ENCODE measurements around the gene NT5DC2.

Gene NT5DC2

GRCh38 chr3:52509753-52510328 is 23.8 kb downstream of the NT5DC2 start:
- no peak for DNase-seq

DNA sequence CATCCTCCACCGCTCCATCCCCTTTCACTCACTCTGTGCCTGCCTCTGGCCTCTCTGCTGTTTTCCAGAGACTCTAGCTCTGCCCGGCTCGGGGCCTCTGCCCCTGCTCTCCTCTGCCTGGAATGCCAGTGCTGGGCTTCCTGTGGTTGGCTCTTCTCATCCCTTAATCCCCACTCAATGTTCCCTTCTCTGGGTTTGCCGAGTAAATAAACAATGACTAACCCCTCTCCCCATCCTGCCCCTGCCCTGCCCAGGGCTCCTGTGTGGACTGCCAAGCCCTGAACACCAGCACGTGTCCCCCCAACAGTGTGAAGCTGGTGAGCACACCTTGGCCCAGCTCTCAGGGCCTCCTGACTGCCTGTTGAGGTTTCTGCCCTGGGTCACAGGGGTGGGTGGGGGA is 26.3 kb downstream of the NT5DC2 start:
- DNase-seq, result peak; percentile 37

GRCh38 chr3:52506266-52506966 is 27.2 kb downstream of the NT5DC2 start:
- DNase-seq, result no peak

- no peak for DNase-seq
These were observed 28.7 kb downstream of the NT5DC2 start for GRCh38 chr3:52504977-52505376.

DNA sequence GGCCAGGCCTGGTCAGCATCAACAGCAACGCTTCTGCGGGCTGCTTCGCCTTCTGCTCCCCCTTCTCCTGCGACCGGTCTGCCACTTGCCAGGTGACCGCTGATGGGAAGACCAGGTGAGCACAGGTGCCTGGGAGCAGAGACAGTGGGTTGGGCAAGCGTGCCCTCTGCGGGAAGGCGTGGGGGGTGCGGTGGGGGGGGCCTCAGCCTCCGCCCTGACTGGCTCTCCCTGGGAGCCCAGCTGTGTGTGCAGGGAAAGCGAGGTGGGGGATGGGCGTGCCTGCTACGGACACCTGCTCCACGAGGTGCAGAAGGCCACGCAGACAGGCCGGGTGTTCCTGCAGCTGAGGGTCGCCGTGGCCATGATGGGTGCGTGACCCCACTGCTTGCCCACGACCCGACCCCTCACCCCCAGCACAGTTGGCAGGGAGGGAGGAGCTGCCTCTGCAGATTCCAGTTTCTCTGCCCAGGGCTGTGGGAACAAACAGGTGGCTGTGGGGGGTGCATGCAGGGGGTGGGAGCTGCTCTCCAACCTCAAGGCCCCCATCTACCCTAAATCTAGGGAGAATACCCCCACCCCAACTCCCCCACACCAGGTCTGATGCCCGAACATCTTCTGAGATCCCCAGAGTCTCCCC is 29.8 kb downstream of the NT5DC2 start:
- no peak for DNase-seq

GRCh38 chr3:52502808-52503350 is 30.8 kb downstream of the NT5DC2 start:
- no peak for DNase-seq

DNA sequence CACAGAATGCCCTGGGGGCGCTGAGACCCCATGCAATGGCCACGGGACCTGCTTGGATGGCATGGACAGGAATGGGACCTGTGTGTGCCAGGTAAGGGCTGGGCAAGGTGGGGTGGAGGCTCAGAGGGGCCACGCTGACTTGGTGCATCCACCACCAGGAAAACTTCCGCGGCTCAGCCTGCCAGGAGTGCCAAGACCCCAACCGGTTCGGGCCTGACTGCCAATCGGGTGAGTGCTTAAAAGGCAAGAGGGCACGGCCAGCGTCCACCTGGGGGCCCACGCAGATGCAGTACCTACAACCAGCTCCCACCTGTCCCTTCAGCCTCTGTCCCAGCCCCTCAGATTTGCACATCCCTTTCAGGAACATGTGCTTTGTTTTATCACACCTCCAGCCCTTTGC is 31.7 kb downstream of the NT5DC2 start:
- DNase-seq, result no peak

DNA sequence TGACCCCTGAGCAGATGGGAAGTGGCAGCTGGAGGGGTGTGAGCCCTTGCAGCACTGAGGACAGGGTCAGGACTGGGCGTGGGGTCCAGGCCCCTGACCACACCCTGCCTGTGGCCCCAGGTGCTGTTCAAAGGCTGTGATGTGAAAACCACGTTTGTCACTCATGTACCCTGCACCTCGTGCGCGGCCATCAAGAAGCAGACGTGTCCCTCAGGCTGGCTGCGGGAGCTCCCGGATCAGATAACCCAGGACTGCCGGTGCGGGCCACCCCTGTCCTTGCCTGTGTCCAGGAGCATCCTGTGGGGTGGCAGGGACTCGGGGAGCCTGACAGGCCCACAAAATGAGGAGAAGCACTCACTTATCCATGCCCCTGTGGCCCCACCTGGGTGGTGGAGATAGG is 32.6 kb downstream of the NT5DC2 start:
- no peak for DNase-seq

DNA sequence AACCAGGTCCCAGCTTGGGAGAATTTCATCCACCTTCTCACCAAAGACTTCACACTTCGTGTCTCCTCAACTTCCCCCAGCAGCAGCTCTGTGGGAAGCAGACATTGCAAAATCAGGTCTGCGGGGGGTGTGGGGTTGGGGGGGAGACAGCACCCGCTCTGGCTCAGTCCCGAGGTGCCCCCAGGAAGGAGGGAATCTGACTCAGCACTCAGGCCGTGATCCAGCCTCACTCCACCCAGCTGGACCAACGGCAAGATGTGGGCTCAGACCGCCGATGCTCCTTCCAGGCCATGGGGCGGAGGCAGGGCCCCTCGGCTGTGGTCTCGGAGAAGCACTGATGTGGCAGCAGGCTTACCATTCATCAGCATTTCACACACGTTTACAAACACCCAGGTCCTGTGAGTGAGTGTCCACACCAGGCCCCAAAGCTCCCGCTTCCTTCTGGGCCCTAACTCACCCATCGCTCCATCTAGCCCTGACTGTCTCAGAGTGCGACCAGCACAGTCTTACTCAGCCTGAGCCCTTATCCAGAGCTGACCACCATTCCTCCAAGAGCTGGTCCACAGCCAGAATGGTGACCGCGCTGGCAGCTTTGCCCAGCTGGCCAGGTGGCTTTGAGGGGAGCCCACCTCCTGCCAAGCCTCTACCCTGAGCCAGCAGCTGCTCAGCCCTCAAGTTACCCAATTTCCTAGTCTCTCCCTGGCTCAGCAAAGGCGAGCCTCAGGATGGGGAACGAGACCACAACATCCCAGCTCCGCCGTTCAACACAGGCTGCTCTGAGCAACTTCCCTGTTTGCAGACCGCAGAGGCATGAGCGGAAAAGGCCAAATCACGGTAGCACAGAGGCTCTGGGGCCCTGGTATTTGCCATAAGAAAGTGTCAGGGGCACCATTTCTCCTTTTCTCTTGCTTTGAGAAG is 35.3 kb downstream of the NT5DC2 start:
- peak; percentile 23 for DNase-seq

- DNase-seq, result no peak
These were observed 37.7 kb downstream of the NT5DC2 start for GRCh38 chr3:52495777-52496602.

GRCh38 chr3:52494886-52495495 is 38.7 kb downstream of the NT5DC2 start, which contains the start of gene STAB1:
TSS of gene STAB1 (plus strand) at chr3:52495338. CDS start at chr3:52495414, 76 bp downstream.
- no peak for DNase-seq

DNA sequence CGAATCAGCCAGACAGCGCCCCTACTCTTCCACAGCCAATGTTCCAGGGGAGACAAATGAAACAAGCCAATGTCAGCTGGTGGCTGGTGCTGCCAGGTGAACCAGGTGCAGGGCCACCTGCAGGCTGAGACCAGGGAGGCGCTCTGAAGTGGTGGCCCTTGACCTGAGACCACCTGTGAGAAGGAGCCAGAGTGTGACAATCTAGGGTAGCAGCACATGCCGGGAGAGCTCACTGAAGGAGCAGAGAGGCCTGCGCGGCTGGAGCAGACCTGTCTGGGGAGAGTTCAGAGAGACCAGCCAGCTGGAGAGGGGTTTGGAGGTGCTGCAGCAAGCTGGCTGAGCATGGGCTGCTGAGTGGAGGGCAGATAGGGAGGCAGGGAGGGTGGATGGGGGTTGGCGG is 39.2 kb downstream of the NT5DC2 start:
- no peak for DNase-seq

GRCh38 chr3:52493232-52494017 is 40.2 kb downstream of the NT5DC2 start:
- DNase-seq, result no peak

DNA sequence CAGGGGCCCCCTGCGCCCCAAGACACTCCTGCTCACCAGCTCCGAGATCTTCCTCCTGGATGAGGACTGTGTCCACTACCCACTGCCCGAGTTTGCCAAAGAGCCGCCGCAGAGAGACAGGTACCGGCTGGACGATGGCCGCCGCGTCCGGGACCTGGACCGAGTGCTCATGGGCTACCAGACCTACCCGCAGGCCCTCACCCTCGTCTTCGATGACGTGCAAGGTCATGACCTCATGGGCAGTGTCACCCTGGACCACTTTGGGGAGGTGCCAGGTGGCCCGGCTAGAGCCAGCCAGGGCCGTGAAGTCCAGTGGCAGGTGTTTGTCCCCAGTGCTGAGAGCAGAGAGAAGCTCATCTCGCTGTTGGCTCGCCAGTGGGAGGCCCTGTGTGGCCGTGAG is 41.6 kb downstream of the NT5DC2 start:
- no peak for DNase-seq

- no peak for DNase-seq
These were observed 42.6 kb downstream of the NT5DC2 start for GRCh38 chr3:52490939-52491526.

GRCh38 chr3:52490035-52490938 is 43.4 kb downstream of the NT5DC2 start:
- no peak for DNase-seq

DNA sequence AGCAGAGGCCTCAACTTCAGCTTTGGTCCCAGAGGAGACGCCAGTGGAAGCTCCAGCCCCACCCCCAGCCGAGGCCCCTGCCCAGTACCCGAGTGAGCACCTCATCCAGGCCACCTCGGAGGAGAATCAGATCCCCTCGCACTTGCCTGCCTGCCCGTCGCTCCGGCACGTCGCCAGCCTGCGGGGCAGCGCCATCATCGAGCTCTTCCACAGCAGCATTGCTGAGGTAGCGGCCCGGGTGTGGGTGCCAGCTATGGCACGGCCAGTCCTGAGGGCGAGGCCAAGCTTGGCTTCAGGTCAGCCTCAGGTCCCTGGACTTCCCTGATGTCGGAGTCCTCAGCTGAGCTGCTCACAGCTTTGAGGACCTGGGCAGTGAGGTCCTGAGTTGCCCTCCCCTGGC is 44.2 kb downstream of the NT5DC2 start:
- DNase-seq, result no peak

- no peak for DNase-seq
These were observed 44.9 kb downstream of the NT5DC2 start for GRCh38 chr3:52488746-52489145.
